NCI-H1694 (cell line): ENCODE measurements around the gene CEBPG.

Source experiments
- DNase-seq: peaks from one replicate; lab custom pipeline; 2025; lab: John Stamatoyannopoulos, UW

CEBPG gene

DNA sequence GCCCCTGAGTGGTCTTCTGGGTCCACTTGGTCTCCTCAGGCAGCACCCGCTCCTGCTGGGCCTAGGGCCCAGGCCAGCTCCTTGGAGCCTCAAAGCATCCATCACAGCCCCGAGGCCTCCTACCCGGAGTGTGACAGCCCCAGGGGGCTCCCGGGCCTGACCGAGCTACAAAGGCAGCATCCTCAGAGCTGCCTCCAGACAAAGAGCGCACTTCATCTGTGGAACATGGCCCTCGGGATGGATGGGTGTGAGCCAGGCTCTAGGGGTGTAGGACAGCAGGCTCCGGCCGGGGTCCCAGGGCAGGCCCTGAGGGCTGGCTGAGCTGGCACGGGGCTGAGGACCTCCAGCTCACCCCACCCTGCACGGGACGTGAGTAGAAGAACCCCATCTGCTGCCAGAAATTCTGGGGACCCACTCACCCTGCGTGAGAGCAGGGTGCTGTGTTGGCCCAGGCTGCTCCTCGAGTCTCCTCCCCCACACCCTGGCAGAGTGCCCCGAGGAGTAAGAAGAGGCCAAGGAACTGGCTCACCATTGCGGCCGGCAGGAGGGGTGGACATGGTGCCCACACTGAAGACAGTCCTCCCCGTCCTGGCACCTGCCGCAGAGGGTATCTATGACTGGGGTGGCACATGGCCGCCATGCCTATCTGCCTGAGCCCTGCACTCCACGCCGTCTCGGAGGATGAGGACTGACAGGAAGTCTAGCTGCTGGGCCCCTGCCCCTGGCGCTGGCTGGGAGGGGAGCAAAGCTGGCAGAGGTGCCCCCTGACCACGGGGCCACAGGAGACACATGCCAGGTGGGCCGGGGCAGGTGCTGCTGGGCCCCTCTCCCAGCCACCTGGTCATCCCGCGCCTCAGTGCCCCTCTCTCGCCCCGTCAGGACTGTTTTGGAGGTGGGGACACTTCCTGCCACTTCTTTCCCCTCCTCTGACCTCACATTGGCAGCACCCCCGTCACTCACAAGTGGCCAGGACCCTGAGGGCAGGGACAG lies 22.3 kb downstream of the CEBPG start:
- no peak for DNase-seq

DNA sequence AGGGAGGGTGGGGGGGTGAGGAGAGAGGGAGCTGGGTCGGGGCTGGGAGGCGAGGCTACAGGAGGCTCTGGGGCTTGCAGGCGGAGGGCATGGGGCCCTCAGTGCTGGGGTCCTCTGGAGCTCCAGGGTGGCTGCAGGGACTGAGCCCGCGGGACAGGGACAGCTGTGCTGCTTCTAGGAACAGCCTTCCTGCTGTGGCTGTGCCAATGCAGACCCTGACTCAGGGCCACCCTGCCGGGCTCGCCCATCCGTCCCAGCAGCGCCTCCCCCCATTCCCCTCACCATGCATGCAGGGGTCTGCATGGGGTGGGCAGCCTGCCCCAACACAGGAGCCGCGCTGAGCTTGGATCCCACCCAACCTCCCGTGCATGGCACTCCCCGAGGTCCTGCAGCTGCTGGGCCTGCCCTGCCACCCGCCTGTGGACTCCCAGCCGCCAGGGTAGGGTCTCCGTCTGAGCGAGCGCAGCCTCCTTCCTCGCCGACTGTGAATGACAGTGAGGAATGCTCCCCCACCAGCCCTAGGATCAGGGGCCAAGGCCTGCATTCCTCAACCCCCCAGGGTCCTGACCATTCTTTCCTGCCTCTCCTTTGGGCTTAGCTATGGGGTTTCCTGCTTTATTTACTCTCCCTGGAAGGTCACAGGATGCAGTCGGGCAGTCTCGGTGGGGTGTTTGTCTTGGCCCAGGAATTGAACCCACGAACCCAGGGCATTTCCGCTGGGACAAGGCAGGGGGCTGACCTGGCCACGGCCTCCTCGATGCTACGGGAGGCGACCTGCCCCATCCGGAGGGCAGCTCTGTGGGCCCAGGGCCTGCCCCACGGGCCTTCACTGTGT lies 23.4 kb downstream of the CEBPG start:
- DNase-seq = no peak

DNA sequence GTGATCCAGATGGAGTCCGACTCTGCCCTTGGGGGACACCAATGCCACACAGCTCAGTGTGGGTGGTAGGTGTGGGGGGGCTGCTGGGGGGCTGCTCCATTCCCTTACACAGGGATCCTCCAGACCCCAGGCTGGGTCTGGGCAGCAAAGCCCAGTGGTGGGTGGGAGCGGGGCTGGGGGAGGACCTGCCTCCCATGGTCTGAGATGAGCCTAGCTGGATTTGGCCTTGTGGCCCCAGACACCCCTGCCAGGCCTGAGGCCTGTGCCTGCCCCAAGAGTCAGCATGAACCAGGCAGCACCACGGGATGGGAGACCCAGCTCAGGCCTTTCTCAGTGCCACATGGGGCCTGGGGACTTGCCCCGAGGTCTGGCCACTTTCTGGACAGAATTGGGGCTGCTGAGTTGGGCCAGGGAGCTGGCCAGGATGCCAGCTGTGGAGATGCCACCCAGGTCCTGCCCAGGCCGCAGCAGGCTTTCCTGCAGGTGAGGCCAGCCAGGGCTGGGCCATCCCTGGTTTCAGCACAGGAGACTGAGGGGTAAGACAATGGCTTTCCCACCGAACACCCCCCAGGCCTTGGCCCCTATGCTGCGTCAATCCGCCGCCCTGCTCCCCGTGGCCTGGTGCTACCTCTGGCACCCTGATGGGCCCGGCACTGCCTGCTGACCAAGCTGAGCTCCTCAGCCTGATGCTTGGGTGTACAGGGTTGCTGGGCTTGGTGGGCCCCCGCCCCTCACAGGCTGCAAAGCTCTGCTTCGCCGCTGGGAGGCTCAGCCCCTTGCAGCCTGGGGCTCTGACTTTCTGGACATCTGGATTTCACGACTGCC lies 24.2 kb downstream of the CEBPG start:
- DNase-seq = no peak

DNA sequence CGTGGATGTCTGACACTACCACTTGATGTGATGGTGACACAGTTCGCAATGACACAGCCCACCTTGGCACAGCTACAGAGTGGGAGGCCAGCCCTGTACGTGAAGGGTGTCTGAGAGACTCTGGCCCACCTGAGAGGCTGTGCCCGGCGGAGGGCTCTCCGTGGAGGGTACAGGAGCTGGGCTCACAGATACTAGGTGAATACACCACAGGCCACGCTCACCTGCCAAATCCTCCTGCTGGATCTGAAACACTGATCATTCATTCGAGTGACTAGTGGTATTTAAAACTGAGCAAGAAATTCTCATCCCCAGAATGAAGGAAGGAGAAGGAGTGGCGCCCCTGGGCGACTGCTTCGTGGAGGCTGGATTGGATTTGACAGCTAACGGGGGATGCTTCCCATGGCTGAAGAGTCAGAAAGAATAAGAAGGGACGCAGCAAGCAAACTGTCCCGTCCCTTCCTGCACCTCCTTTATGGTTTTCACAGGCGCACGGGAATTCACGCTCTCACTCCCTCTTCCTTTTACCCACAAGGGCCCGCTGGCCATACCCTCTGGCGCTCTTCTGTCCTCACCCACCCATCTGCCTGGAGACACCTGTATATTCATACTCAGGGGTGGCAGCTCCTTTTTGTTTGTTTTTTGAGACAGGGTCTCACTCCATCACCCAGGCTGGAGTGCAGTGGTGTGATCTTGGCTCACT lies 25.0 kb downstream of the CEBPG start:
- DNase-seq = no peak

DNA sequence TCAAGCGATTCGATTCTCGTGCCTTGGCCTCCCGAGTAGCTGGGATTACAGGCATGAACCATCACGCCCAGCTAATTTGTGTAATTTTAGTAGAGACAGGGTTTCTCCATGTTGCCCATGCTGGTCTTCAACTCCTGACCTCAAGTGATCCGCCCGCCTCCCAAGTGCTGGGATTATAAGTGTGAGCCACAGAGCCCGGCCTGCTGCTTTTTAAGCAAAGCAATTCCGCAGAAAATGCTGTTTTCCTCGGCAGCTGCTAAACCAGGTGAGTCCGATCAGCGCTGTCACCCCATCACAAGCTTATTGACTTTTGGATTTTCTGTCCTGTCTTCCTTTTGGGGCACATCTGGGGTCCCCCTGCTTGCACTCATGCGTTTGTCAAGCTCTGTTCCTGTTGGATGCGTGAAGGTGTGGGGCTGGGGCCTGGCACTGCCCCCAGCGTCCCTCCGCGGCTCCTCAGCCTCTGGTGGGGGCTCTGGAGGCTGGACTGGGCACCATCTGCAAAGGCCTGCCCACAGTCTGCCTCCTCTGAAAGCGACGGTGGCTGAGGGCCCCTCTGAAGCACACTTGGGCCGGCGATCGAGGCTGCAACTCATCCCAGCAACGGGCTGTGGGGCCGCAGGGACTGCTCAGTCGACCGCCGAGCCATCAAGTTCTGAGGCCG lies 25.7 kb downstream of the CEBPG start:
- no peak for DNase-seq

DNA sequence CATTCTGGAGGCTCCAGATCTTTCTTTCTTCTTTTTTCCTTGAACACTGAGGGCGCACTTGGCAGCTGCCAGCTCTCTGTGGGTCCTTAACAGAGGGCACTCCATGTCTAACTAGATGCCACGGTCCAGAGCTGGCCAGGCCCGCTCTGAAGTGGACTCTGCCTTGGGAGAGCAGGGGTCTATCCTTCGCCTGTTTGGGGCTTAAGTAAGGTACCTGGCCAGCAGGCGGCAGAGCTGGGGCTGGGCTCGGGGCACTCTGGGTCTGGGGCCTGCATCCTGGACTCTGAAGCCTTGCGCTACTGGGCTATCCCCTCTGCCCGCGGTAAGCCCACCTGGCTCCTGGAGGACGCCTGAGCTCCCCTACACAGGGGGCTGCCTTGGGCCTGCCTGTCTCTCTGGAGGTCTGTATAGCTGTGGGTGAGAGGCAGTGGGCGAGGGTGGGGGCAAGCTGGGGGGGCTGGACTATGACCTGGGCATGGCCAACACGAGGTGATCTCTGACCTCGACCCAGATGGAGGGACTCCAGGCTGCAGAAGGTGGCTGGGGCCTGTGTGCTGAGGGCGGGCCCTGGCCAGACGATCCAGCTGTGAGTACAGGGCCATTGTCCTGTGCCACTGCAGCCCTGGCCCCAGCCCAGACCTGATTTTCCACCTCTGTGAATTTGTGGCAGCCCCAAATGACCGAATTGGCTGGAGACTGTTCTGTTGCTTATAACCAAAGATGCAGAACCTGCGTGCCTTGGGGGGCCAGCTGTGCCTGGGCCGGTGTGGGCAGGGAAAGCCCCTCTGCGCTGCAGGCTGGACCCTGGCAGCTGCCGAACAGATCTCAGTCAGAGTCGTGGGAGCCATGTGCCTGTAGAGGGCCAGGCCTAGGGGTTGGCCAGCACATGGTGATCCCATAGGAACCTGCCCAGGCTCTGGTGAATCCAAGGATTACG lies 26.5 kb downstream of the CEBPG start:
- DNase-seq = no peak

DNA sequence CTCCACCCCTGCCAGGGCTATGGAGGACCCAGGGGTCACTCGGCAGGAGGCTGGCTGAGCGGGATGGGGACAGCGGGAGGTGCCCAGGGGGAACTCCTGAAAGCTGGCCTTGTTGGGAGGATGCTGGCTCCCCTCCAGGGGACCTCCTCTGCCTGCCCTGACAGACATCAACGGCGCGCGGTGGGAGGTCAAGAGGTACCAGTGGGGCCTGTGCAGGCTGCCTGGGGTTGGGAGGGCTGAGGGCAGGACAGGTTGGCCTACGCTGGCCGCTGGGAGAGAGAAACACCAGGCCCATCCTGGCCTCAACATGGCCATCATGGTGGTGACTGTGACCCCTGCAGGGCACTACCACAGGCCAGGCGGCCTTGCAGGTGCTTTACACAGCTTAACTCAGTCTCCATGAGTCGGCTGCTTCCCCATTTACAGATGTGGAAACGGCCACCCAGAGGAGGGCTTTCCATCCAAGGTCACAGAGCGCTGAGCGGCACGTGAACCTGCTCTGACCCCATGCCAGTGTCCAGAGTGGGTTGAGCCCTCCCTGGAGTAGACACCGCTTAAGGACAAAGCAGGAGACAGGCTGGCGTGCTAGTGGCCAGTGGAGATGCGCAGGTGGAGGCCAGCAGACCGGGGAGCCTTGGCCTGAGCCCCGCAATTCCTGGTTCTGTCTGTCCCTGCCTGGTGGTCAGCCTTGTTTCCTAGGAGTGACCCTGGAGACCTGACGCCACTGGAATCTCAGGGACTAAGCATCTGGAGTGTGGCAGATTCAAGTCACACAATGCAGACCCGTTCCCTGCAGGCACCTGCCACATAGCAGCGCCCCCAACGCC lies 27.6 kb downstream of the CEBPG start:
- DNase-seq = no peak

DNA sequence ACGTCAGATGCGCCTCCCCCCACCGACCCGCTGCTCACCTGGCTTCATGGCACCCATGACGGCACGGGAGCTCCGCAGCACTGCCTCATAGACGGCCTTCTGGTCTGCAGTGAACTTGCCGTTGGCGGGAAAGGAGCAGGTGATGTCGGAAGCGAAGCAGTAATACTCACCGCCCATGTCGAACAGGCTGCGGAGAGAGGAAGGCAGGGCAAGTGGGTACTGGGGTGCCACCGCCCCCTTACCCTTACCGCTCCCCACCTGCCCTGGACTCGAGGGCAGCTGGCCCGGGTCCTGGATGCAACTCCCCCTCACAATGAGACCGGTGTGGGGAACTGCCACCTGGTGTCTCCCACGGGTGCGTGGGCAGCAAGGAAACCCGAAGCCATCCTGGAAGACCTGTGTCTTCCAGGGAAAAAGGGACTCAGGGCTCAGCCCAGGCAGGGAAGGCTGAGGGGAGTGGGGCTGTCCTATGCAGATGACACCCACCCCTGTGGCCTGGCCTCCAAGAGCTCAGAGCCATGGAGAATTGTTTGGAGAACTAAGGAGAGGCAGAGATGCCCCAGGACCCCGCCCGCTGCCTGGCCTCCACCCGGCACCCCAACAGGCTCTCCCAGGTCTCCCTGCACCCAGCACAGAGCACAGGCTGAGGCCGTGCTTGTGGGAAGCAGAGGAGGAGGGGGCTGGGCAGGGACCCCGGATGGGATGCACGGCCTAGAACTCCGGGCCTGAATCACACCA lies 28.3 kb downstream of the CEBPG start:
- DNase-seq = no peak

DNA sequence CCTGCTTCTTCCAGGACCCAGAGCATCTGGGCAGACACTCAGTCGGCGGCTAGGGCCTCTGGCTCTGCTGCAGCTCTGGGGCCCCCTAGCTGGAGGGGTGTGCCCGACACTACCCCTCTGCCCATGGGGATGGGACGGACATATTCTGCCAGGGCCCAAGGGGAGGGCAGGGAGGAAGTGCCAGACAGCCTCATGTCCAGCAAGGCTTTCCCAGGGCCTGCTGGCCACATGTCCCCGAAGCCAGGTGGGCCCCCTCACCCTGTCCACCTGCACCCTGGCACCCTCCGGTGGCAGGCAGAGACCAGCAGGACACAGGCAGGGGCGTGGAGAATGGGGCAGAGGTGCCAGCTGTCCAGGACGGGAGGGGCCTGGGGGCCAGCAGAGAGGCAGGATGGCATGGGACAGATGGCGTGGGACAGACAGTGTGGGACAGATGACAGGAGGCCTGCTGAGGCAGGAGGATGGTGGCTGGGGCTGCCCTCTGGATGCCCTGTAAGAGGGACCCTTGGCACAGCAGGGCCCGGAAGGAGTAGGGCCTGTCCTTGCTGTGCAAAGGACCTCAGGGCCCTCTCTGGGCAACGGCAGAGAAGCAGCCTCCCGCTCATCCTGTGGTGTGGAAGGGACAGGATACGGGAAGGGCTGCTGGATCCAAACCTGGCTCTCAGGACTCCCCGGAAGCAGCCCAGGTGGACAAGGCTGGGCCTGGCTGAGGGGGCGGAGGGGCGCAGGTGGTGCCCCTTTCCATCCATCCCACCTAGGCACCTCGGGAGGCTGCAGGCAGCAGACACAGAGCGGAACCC lies 29.1 kb downstream of the CEBPG start:
- peak; percentile 19 for DNase-seq

DNA sequence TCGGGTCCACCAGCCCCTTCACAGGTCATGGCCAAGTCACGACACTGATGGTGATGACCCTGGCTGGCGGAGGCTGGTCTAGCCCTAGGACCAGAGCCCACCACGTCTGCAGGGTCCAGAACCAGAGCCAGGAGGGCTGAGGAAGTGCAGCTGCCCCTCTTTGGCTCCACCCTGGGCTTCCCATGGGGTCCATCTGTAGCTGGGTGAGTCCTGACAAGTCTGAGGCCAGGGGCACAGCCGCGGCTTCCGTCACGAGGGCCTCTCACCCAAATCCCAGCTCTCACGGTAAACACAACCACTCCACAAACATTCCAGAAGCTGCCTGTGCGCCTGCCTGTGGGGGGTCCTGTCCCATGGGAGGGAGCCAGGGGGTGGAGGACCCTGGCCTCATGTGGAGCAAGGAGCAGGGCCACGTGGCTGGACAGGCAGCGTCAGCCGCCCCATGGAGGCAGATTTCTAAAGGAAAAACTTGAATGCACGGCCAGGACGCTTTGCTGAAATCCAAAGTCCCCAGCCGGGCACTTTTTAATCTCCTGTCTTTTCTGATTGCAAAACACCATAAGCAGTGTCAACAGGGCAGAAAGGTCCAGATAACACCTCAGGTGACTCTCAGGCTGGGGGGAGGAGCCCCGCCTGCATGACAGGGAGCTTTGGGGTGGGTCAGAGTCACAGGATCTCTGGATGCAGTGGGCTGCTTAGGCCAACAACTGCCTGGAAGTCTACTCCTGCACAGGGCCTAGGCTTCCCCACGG lies 29.9 kb downstream of the CEBPG start:
- no peak for DNase-seq

DNA sequence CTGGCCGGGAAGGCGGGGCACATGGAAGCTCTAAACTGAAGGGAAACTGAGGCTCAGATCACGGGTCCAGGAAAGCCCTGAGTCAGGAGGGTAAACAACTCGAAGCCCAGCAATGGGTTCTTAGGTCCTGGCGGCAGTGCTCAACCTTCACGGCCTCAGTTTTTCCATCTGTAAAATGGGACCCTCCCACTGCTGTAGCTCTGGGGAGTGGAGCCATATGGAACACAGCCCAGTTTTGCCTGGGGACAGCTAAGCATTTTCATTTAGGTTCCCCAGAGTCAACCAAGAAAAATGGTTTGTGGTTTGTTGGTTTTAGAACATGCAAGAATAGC lies 30.4 kb downstream of the CEBPG start:
- no peak for DNase-seq

DNA sequence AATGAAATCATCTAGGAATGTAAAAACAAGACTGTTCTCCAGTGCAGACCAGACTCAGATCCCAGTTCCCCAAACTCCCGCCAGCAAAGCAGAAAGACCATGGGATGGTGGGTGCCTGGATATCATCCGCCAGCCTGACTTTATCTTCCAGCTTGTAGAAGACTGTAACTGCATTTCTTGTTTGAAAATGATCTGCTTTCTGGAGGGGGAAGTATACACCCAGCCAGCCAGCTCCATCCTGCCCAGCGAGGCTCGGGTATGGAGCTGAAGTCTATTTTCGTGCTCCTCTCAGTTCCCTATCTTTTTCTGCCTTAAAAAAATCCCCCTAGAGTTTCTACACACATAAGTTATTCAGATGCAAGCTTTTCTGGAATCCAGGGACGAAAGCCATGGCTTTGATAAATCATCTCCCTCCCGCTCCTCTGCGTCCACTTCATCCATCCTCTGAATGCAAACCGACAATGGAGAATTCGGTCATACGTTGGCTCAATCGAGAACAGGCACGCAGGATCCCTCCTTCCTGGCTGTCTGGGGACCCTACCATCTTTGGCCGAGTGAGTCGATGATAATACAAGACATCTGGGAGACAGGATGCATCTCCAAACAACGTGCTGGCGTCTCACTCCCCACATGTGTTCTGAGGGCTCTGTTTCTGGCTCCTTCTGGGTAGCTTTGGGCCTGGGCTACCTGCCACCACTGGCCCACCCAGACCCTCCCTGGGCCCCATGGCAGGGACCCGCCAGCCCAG lies 31.2 kb downstream of the CEBPG start:
- DNase-seq = no peak

DNA sequence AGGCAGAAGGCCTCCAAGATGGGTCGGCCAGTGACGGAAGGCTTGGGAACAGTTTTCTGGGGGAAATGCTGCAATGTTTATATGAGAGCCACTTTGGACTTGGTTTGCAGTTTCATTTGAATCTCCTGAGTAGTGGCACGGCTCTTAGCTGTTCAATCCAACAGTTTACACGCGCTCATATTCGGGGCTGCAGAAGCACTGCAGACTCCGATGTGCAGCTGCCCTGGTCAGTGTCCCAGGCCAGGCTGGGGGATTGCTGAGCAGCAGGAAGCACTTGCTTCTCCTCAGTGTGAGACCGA lies 31.7 kb downstream of the CEBPG start:
- DNase-seq = no peak

DNA sequence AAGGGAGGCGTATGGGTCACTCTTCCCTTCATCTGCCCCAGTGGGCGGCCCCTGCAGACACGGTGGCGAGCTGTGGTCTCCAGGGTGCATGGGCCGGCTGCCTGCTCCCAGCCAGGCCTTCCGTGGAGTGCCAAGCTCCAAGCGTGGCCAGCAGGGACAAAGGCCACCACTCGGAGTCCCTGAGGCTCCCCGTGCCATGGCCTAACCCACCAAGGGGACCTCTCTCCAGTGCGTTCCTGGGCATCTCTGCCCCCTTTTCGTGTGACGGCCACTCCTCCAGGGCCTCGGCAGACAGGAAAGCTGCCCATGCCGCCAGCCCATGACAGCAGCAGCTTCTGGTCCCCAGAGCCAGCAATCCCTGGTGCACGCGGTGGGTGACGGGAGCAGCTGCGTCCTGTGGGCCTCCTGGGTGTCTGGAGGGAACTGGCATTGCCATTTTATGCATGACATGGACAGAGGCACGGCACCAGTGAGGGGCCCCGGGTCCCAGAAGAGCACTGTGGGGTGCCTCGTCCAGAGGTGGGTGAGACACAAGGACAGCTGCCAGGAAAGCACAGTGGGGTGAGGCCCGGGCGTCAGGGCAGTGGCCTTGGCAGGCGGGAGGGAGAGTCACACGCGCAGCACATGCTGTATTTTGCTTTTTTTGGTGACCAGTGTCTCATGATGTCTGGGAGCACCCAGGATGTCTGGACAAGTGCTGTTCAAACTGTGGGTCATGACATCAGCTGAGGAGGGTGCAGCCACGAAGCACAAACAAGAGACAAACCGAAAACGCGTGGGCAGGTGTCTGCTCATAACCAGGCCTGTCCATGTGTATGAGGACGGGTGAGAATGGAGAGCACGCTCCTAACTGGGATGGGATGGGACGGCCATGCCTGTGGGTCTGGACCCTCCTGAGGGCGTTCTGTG lies 32.3 kb downstream of the CEBPG start:
- no peak for DNase-seq

DNA sequence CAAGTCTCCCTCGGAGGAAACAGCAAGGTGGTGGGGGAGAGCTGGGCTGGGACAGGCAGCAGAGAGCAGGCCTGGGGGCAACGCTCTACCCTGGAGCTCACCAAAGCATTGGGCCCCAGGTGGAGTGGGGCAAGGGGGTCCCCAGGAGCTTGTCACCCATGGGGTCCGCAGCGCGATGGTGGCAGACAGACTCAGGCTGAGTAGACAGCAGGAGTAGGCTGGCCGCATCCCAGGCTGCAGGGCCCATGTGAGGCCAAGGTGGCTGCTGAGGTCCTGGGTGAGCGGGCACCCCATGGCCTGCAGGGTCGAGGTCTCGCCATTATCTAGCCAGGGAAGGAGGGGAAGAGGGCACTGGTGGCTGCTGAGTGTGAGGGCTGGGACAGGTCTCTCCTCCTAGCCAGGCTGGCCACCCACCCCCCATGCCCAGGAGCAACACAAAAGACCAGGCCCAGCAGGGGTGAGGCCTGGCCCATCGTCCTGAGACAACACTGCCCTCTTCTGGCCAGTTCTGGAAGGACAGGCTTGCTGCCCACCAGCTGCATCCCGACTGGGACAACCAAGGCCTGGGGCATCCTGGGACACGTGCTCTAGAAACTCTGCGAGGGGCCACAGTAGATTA lies 33.1 kb downstream of the CEBPG start:
- DNase-seq = peak; percentile 66
